NCI-H69 (cell line): ENCODE data around the gene MRPL12.

Experiments used
- DNase-seq: peaks from one replicate; lab custom pipeline; 2025; lab: John Stamatoyannopoulos, UW

Gene MRPL12

DNA sequence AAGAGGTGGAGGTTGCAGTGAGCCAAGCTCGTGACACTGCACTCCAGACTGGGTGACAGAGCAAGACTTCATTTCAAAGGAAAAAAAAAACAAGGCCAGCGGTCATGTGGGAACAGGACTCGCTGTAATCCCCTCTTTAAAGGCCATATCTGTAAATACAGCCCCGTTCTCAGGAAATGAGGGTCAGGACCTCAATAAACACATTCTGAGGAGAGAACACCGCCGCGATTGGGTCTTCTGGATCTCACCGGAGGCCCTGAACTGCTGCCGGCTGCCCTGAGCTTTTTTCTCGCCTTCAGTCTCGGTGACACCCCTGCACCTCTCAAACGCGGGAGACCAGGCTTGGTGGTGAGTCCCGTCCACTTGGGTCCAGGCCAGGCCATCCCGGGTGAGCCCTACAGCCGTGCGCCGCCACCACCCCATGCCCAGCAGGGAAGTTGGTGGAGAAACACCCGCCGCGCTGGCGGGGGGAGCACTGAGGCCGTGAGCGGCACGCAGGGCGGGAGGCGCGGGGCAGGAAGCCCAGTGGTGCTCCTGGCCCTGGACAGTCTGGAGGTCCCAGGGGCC lies 37.3 kb downstream of the MRPL12 start:
- DNase-seq: no peak

DNA sequence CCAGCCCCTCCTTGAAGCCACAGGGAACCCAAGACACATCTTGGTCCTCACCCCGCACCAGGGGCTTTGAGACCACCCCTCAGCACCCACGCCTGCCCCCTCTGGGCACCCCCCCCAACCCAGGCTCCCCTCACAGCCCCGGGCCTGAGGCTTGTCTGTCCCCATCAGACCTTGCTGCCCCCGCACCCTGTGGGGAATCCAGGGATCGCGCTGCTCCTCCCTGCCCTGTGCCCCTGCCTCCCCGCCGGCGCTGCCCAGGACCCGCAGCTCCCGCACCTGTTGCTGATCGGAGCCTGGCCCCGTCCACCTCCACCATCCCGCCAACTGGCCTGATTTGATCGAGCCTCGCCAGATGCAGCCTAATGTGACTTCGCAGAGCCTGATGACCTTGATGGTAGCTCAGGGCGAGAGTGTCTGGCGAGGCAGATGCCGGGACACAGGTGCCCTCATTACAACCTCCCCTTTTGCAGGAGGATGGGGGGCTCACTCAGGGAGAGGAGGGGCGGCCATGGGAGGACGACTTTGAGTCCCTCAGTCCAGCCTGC lies 38.0 kb downstream of the MRPL12 start:
- DNase-seq: no peak

DNA sequence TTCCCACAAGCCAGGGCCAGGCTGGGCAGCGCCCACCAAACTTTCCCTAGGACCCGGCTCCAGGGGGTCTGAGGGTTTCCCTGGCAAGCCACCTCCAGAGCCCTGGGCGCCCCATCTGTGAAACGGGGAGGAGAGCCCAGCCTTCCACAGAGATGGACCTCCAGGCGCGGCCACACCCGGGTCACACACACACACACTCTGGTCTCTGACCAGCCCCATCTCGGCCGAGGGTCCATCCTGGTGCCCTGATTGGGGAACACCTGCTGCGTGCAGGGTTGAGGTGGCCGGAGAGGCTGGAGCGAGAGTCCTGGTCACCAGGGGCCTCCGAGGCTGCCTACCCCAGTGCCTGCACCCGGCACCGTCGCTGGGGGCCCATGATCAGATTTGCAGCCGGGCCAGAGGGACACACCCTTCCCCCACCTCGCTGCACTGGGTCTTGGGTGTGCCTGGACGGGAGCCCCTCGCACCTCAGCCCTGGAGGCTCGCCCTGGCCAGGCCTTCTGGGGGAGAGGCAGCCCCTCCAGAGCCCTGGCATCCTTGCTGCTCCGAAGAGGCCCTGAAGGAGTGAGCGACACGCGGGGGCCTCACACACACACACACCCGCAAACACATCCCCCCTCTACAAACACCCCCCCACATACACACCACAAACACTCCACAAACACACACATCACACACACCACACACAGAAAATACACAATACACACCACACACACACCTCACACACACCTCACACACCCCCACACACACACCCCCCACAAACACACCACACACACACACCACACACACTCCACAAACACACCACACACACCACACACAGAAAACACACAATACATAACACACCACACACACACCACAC lies 38.7 kb downstream of the MRPL12 start:
- DNase-seq: no peak
